ENCODE results near the gene PNMA6A. TPM values are rescaled to one million over a fixed set of nuclear protein-coding genes. Genes with fewer than 3 reads are reported as not detected.
A peak's percentile ranks its signal among the peaks of the same experiment; 100 is the strongest.
"Not testable (repeated sequence)": the region's sequence is repeated elsewhere in the genome, so short reads cannot be mapped to it uniquely, and the experiment has no call there.

The PNMA6A gene
- polyA plus RNA-seq, 1 donor = 11.9 TPM

DNA sequence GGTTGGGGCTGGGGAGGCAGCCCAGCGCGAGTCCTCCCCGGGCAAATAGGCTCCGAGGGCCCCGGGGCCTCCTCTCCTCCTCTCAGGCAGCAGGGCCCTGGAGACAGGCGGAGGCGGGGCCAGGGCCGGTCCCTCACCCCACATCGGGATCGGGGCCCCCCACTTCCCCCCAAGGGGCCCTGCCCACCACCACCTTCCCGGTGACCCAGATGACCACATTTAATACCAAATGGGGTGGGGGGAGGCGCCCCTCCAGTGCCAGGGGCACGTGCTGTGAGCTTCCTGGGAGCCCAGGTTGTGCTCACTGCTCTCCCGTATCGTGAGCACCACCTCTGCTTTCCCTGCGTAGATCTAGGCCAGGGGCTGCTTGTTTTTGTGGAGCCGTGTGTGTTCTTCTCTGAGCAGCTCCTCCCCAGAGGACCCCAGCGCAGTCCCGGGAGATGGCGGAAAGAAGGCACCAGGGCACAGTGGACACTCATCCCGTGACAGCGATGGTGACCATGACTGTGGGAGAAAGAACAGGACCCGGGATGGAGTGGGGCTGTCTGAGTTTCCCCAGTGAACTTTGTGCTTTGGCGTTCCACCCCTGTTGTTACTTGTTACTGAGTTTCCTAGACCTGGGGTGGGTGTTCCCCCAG, 2.1 kb downstream of the PNMA6A start:
- no CpG with 5 or more reads among the region's 24 CpGs for WGBS (ENCODE audit: insufficient coverage, low lambda C conversion rate)
- peak in 1 of 2 donors; percentile 45 for DNase-seq
- Histone ChIP-seq H3K4me1 (ENCODE audit: control insufficient read depth, insufficient read depth, low read length) (no peaks in the 10 kb centered on the region), H3K36me3 (ENCODE audit: control insufficient read depth, insufficient read depth, low read length) (no peaks in the 10 kb centered on the region), H3K4me3 (ENCODE audit: low read length) (no peak overlapping the region), H3K9me3 (ENCODE audit: control insufficient read depth, low read depth, low read length) (no peaks in the 10 kb centered on the region), H3K27ac (ENCODE audit: low read length) (no peak overlapping the region), H3K27me3 (ENCODE audit: control insufficient read depth, insufficient read depth, low read length) (no peaks in the 10 kb centered on the region)

DNA sequence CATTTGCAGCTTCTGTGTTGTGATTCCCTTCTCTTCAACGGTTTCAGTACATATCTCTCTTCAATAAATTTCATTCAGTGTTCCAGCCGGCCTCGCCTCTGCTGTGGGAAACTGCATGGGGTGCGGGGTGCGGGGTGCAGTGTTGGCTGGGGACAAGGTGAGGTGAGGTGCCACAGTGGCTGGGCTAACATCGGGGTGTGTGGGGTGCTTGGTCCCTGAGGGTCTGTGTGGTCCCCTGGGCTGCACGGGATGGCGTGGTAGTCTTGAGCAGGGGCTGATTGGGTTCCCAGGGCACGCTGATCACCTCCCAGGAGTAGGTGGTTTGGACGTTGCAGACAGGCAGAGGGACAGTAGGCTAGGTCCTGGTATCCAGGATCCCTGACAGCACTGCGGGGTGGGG, 2.7 kb downstream of the PNMA6A start:
- Histone ChIP-seq H3K27me3 (ENCODE audit: control insufficient read depth, insufficient read depth, low read length) (no peaks in the 10 kb centered on the region), H3K4me3 (ENCODE audit: low read length) (no peak overlapping the region), H3K27ac (ENCODE audit: low read length) (no peak overlapping the region), H3K4me1 (ENCODE audit: control insufficient read depth, insufficient read depth, low read length) (no peaks in the 10 kb centered on the region), H3K36me3 (ENCODE audit: control insufficient read depth, insufficient read depth, low read length) (no peaks in the 10 kb centered on the region), H3K9me3 (ENCODE audit: control insufficient read depth, low read depth, low read length) (no peaks in the 10 kb centered on the region)
- DNase-seq = no peak
- WGBS (ENCODE audit: insufficient coverage, low lambda C conversion rate) = no CpG with 5 or more reads among the region's 11 CpGs

DNA sequence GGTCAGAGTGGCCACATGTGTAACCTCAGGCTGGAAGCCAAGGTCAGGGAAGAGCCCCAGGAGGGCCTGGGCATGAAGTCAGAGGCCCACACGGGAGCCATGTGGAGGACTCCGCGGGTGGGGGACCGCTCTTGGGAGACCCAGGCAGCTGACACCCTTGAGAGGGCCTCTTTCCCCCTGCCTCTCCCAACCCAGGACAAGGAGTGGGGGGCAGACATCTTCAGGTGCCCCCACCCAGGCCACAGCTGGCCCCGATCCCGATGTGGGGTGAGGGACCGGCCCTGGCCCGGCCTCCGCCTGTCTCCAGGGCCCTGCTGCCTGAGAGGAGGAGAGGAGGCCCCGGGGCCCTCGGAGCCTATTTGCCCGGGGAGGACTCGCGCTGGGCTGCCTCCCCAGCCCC, 3.1 kb downstream of the PNMA6A start:
- Histone ChIP-seq H3K27ac (ENCODE audit: low read length) (no peak overlapping the region), H3K4me3 (ENCODE audit: low read length) (no peak overlapping the region), H3K9me3 (ENCODE audit: control insufficient read depth, low read depth, low read length) (no peaks in the 10 kb centered on the region), H3K36me3 (ENCODE audit: control insufficient read depth, insufficient read depth, low read length) (no peaks in the 10 kb centered on the region), H3K4me1 (ENCODE audit: control insufficient read depth, insufficient read depth, low read length) (no peaks in the 10 kb centered on the region), H3K27me3 (ENCODE audit: control insufficient read depth, insufficient read depth, low read length) (no peaks in the 10 kb centered on the region)
- no peak for DNase-seq
- no CpG with 5 or more reads among the region's 14 CpGs for WGBS (ENCODE audit: insufficient coverage, low lambda C conversion rate)

DNA sequence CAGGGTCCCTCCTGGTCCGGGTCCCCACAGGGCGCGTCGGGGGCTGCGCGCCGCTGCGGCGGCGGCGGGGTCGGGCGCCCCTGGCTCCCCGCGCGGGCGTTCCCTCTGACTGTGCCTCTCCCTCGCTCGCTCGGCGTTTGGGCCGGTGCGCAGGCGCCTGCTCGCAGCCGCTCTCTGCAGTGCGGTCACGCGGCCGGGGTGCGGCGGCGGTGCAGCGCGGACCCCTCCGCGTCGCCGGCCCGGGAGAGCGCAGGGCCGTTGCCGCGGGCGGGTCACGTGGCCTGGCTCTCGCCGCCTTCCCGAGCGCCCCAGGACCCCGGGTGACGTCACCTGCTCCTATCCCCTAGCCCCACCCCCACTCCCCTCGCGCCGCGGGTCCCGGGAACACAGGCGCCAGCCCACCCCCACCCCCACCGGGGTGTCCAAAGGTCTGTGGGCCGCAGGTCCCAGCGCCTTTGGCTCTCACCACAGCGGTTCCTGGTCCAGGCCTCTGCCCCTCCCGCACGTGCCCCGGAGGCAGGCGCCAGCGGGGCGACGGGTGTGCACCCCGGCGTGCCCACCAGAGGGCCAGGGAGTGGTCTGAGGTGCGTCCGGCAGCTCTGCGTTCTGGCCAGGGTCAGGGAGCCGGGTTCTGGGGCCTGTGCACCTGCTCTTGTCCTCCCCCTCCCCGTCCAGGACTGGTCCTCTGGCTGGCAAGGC, 5.3 kb downstream of the PNMA6A start:
- WGBS (ENCODE audit: insufficient coverage, low lambda C conversion rate) = no CpG with 5 or more reads among the region's 76 CpGs
- DNase-seq; H3K27ac ChIP-seq (ENCODE audit: low read length); H3K27me3 ChIP-seq (ENCODE audit: control insufficient read depth, insufficient read depth, low read length); H3K36me3 ChIP-seq (ENCODE audit: control insufficient read depth, insufficient read depth, low read length); H3K4me3 ChIP-seq (ENCODE audit: low read length); H3K4me1 ChIP-seq (ENCODE audit: control insufficient read depth, insufficient read depth, low read length); H3K9me3 ChIP-seq (ENCODE audit: control insufficient read depth, low read depth, low read length): not testable (repeated sequence)

DNA sequence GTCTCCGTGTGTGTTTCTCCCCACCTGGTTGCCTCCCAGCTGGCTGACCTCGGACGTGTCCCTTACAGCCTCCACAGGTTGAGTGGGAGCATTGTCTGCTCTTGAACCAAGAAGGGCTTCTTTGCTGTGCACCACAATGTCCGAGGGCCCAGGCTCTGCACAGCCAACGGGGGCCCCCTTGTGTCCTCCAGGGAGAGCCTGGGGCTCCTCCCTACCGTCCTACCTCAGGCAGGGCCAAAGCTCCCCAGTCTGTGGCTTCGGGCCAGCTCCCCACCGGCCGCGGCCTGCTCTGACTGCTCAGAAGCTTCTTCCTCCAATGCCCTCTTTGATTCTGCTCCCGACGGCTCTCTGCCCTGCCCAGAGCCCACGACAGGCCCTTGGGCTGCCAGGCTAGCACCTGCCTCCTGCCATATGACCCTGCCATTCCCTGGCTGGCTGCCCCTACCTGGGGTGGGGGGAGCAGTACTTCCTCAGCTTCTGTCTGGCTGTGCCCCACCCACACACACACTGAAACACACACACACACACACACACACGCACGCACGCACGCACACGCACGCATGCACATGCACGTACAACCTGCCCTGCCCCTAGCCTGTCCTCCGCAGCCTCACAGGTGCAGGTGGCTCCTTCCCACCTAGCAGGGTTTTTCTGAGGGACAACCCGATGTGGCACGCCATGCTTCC, 11.1 kb downstream of the PNMA6A start:
- not testable (repeated sequence) for H3K27me3 ChIP-seq (ENCODE audit: control insufficient read depth, insufficient read depth, low read length); H3K27ac ChIP-seq (ENCODE audit: low read length); DNase-seq; H3K36me3 ChIP-seq (ENCODE audit: control insufficient read depth, insufficient read depth, low read length); H3K9me3 ChIP-seq (ENCODE audit: control insufficient read depth, low read depth, low read length); H3K4me3 ChIP-seq (ENCODE audit: low read length); H3K4me1 ChIP-seq (ENCODE audit: control insufficient read depth, insufficient read depth, low read length)
- no CpG with 5 or more reads among the region's 23 CpGs for WGBS (ENCODE audit: insufficient coverage, low lambda C conversion rate)

DNA sequence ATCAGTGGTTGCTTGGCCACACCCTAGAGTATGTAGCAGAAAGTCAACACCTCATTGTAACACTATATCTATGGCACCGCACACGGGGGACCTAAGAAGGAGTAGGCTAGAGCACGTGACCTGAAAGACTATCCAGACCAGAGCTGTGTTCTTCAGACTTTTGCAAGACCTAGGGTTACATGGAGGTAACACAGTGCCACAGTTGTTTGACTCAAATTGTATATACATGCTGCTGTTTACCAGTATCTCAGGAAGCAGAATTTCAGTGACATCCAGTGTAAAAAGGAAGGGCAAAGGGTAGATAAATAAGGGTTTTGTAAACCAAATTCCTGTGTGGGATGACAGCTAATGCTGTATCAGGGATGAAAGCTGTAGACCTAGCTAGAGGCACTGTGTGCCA, 30.2 kb downstream of the PNMA6A start:
- no CpG with 5 or more reads among the region's 3 CpGs for WGBS (ENCODE audit: insufficient coverage, low lambda C conversion rate)
- DNase-seq = no peak

DNA sequence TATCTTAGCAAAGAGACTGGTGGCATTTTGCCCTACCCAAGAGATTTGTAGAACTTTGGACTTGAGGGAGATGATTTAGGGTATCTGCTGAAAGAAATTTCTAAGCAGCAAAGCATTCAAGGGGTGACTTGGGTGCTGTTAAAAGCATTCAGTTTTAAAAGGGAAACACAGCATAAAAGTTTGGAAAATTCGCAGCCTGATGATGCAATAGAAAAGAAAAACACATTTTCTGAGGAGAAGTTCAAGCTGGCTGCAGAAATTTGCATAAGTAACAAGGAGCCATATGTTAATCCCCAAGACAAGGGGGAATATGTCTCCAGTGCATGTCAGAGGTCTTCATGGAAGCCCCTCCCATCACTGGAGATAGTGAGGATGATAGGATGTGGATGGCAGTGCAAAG, 32.7 kb downstream of the PNMA6A start:
- WGBS (ENCODE audit: insufficient coverage, low lambda C conversion rate) = no CpG with 5 or more reads among the region's 1 CpG
- H3K9me3 ChIP-seq (ENCODE audit: control insufficient read depth, low read depth, low read length); H3K27ac ChIP-seq (ENCODE audit: low read length); H3K27me3 ChIP-seq (ENCODE audit: control insufficient read depth, insufficient read depth, low read length); H3K4me1 ChIP-seq (ENCODE audit: control insufficient read depth, insufficient read depth, low read length); DNase-seq; H3K4me3 ChIP-seq (ENCODE audit: low read length); H3K36me3 ChIP-seq (ENCODE audit: control insufficient read depth, insufficient read depth, low read length): not testable (repeated sequence)

More for the DNA sequence above, 30.2 kb downstream of the PNMA6A start:
- Histone ChIP-seq H3K4me1 (ENCODE audit: control insufficient read depth, insufficient read depth, low read length) (no peaks in the 10 kb centered on the region), H3K36me3 (ENCODE audit: control insufficient read depth, insufficient read depth, low read length) (no peaks in the 10 kb centered on the region), H3K27me3 (ENCODE audit: control insufficient read depth, insufficient read depth, low read length) (no peaks in the 10 kb centered on the region), H3K27ac (ENCODE audit: low read length) (no peak overlapping the region), H3K4me3 (ENCODE audit: low read length) (no peak overlapping the region), H3K9me3 (ENCODE audit: control insufficient read depth, low read depth, low read length) (no peaks in the 10 kb centered on the region)

GRCh38 chrX:153106092-153106801, 34.0 kb downstream of the PNMA6A start:
- H3K27me3 ChIP-seq (ENCODE audit: control insufficient read depth, insufficient read depth, low read length); H3K4me1 ChIP-seq (ENCODE audit: control insufficient read depth, insufficient read depth, low read length); H3K27ac ChIP-seq (ENCODE audit: low read length); H3K4me3 ChIP-seq (ENCODE audit: low read length); H3K36me3 ChIP-seq (ENCODE audit: control insufficient read depth, insufficient read depth, low read length); DNase-seq; H3K9me3 ChIP-seq (ENCODE audit: control insufficient read depth, low read depth, low read length): not testable (repeated sequence)
- no CpG with 5 or more reads among the region's 12 CpGs for WGBS (ENCODE audit: insufficient coverage, low lambda C conversion rate)

GRCh38 chrX:153110735-153111134, 38.5 kb downstream of the PNMA6A start:
- not testable (repeated sequence) for H3K9me3 ChIP-seq (ENCODE audit: control insufficient read depth, low read depth, low read length); H3K4me3 ChIP-seq (ENCODE audit: low read length); H3K36me3 ChIP-seq (ENCODE audit: control insufficient read depth, insufficient read depth, low read length); DNase-seq; H3K27ac ChIP-seq (ENCODE audit: low read length); H3K4me1 ChIP-seq (ENCODE audit: control insufficient read depth, insufficient read depth, low read length); H3K27me3 ChIP-seq (ENCODE audit: control insufficient read depth, insufficient read depth, low read length)
- no CpG with 5 or more reads among the region's 2 CpGs for WGBS (ENCODE audit: insufficient coverage, low lambda C conversion rate)

DNA sequence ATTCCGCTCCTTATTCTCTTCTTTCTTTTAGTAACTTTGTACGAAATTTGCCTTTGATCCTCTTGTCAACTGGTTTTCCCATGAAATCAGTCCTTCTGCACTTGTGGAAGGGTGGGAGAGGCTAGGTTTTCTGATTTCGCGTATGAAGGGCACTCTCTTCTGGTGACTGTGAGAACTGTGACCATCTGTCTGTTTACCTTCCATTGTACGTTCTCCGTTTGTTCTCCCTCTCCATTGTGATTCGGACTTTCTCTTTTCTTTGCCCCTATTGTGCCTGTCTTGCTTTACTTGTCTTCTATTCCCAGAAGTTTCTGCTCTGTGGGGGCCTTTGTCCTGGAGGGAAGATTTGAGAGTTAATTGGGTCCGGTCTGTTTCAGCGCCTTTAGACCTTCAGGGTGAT, 41.6 kb downstream of the PNMA6A start:
- no CpG with 5 or more reads among the region's 9 CpGs for WGBS (ENCODE audit: insufficient coverage, low lambda C conversion rate)
- not testable (repeated sequence) for H3K27me3 ChIP-seq (ENCODE audit: control insufficient read depth, insufficient read depth, low read length); H3K4me3 ChIP-seq (ENCODE audit: low read length); H3K9me3 ChIP-seq (ENCODE audit: control insufficient read depth, low read depth, low read length); DNase-seq; H3K27ac ChIP-seq (ENCODE audit: low read length); H3K4me1 ChIP-seq (ENCODE audit: control insufficient read depth, insufficient read depth, low read length); H3K36me3 ChIP-seq (ENCODE audit: control insufficient read depth, insufficient read depth, low read length)

Measured in large intestine (tissue), 3 donors.